WTC11 (cell line): ENCODE data around the gene GTF3C2. TPM values are rescaled to one million over a fixed set of nuclear protein-coding genes. Genes with fewer than 3 reads are reported as not detected.

Experiments used
- ATAC-seq: fragments of 200-7000 bp; cut with Tn5 transposase; 2 replicates; pipeline ENCODE4 v1.10.0; 2021; ENCODE audit warnings: mild to moderate bottlenecking, moderate library complexity
- CTCF ChIA-PET: fragments of 300-600 bp; sonication (Branson Sonifier 250); formaldehyde crosslinking; loops from one replicate; lab custom pipeline; 2021; ENCODE audit warnings: antibody characterized with exemption; lab: Charles Lee
- POLR2A ChIA-PET: fragments of 350-600 bp; sonication (Branson Sonifier 250); formaldehyde crosslinking; loops from one replicate; lab custom pipeline; 2021; ENCODE audit warnings: antibody characterized with exemption; lab: Charles Lee
- DNase-seq: peaks from one replicate; pipeline ENCODE4 v3.0.0; 2021; ENCODE audit warnings: low spot score
- H3K27ac Mint-ChIP-seq: 2 replicates; pipeline ENCODE4 v1.8.0; 2021; ENCODE audit warnings: mixed read lengths
- H3K27me3 Mint-ChIP-seq: 2 replicates; pipeline ENCODE4 v1.8.0; 2021; ENCODE audit warnings: low read depth, mild to moderate bottlenecking, moderate library complexity, mixed read lengths
- H3K36me3 Mint-ChIP-seq: 2 replicates; pipeline ENCODE4 v1.8.0; 2021; ENCODE audit warnings: mixed read lengths
- H3K4me1 Mint-ChIP-seq: 2 replicates; pipeline ENCODE4 v1.8.0; 2022; ENCODE audit warnings: mixed read lengths
- H3K4me3 Mint-ChIP-seq: 2 replicates; pipeline ENCODE4 v1.8.0; 2021; ENCODE audit warnings: mild to moderate bottlenecking, moderate library complexity, mixed read lengths
- H3K9me3 Mint-ChIP-seq: 2 replicates; pipeline ENCODE4 v1.8.0; 2021; ENCODE audit warnings: mixed read lengths
- ATF1 ChIP-seq: sonication (generic); formaldehyde crosslinking; IDR thresholded peaks from 2 replicates; pipeline ENCODE4 v1.8.1; 2023; ENCODE audit warnings: mild to moderate bottlenecking, moderate library complexity, missing genetic modification reagents
- CBFB ChIP-seq: sonication (generic); formaldehyde crosslinking; IDR thresholded peaks from 2 replicates; pipeline ENCODE4 v1.8.1; 2022; ENCODE audit warnings: mild to moderate bottlenecking, low read depth, missing genetic modification reagents
- CREB1 ChIP-seq: sonication (generic); formaldehyde crosslinking; IDR thresholded peaks from 2 replicates; pipeline ENCODE4 v1.8.0; 2023; ENCODE audit warnings: mild to moderate bottlenecking, missing genetic modification reagents
- CREM ChIP-seq: sonication (generic); formaldehyde crosslinking; IDR thresholded peaks from 2 replicates; pipeline ENCODE4 v1.8.1; 2022; ENCODE audit warnings: mild to moderate bottlenecking, missing genetic modification reagents, moderate library complexity
- ELF4 ChIP-seq: sonication (generic); formaldehyde crosslinking; IDR thresholded peaks from 2 replicates; pipeline ENCODE4 v1.8.1; 2022; ENCODE audit warnings: low read depth, mild to moderate bottlenecking, moderate library complexity, missing genetic modification reagents
- FOXJ3 ChIP-seq: sonication (generic); formaldehyde crosslinking; IDR thresholded peaks from 2 replicates; pipeline ENCODE4 v1.9.0; 2021; ENCODE audit warnings: missing genetic modification reagents, mild to moderate bottlenecking, borderline replicate concordance
- FOXK1 ChIP-seq: sonication (generic); formaldehyde crosslinking; IDR thresholded peaks from 2 replicates; pipeline ENCODE4 v1.8.0; 2022; ENCODE audit warnings: mild to moderate bottlenecking, moderate library complexity, missing genetic modification reagents
- IRF2 ChIP-seq: sonication (generic); formaldehyde crosslinking; IDR thresholded peaks from 2 replicates; pipeline ENCODE4 v1.8.0; 2022; ENCODE audit warnings: low read depth, missing genetic modification reagents, borderline replicate concordance
- MXD4 ChIP-seq: fragments of 250-450 bp; sonication (Bioruptor Pico); IDR thresholded peaks from 2 replicates; pipeline ENCODE4 v1.8.0; 2021; ENCODE audit warnings: mild to moderate bottlenecking, moderate library complexity, borderline replicate concordance
- NFATC4 ChIP-seq: fragments of 250-450 bp; sonication (Bioruptor Pico); IDR thresholded peaks from 2 replicates; pipeline ENCODE4 v1.9.0; 2021; ENCODE audit warnings: mild to moderate bottlenecking
- NR1H2 ChIP-seq: sonication (generic); formaldehyde crosslinking; IDR thresholded peaks from 2 replicates; pipeline ENCODE4 v1.9.0; 2021; ENCODE audit warnings: mild to moderate bottlenecking, moderate library complexity, missing genetic modification reagents
- NR2C2 ChIP-seq: sonication (generic); formaldehyde crosslinking; IDR thresholded peaks from 2 replicates; pipeline ENCODE4 v1.8.0; 2022; ENCODE audit warnings: mild to moderate bottlenecking, missing genetic modification reagents
- NR3C1 ChIP-seq: sonication (generic); formaldehyde crosslinking; conservative IDR thresholded peaks from 2 replicates; pipeline ENCODE4 v1.8.1; 2023; ENCODE audit warnings: low read depth, mild to moderate bottlenecking, missing genetic modification reagents
- PREB ChIP-seq: sonication (generic); formaldehyde crosslinking; IDR thresholded peaks from 2 replicates; pipeline ENCODE4 v1.8.1; 2022; ENCODE audit warnings: mild to moderate bottlenecking, missing genetic modification reagents, moderate library complexity, borderline replicate concordance
- RELA ChIP-seq: sonication (generic); formaldehyde crosslinking; IDR thresholded peaks from 2 replicates; pipeline ENCODE4 v1.8.1; 2022; ENCODE audit warnings: missing genetic modification reagents, mild to moderate bottlenecking, borderline replicate concordance
- RORB ChIP-seq: fragments of 250-450 bp; sonication (Bioruptor Pico); IDR thresholded peaks from 2 replicates; pipeline ENCODE4 v1.9.0; 2021; ENCODE audit warnings: mild to moderate bottlenecking
- ZNF219 ChIP-seq: sonication (generic); formaldehyde crosslinking; IDR thresholded peaks from 2 replicates; pipeline ENCODE4 v1.8.0; 2023; ENCODE audit warnings: missing genetic modification reagents, mild to moderate bottlenecking, borderline replicate concordance
- ZNF416 ChIP-seq: fragments of 250-450 bp; sonication (Bioruptor Pico); IDR thresholded peaks from 2 replicates; pipeline ENCODE4 v1.9.0; 2021; ENCODE audit warnings: mild to moderate bottlenecking, inconsistent platforms
- total RNA-seq: library from RNA; stranded (reverse); gene quantifications from 3 replicates; pipeline ENCODE4 v1.2.3, GENCODE V29; 2021
- TF ChIP-seq, protein P1 (sequence below): sonication (generic); formaldehyde crosslinking; IDR thresholded peaks from 2 replicates; pipeline ENCODE4 v1.8.1; 2023; ENCODE audit warnings: mild to moderate bottlenecking, missing genetic modification reagents, borderline replicate concordance
- TF ChIP-seq, protein P2 (sequence below): sonication (generic); formaldehyde crosslinking; IDR thresholded peaks from 2 replicates; pipeline ENCODE4 v1.8.0; 2023; ENCODE audit warnings: mild to moderate bottlenecking, missing genetic modification reagents
- TF ChIP-seq, protein P3 (sequence below): sonication (generic); formaldehyde crosslinking; IDR thresholded peaks from 2 replicates; pipeline ENCODE4 v1.8.0; 2023; ENCODE audit warnings: missing genetic modification reagents
- TF ChIP-seq, protein P4 (sequence below): fragments of 250-450 bp; sonication (Bioruptor Pico); IDR thresholded peaks from 2 replicates; pipeline ENCODE4 v1.8.0; 2021; ENCODE audit warnings: mild to moderate bottlenecking
- TF ChIP-seq, protein P5 (sequence below): sonication (generic); formaldehyde crosslinking; IDR thresholded peaks from 2 replicates; pipeline ENCODE4 v1.8.1; 2022; ENCODE audit warnings: mild to moderate bottlenecking, moderate library complexity, missing genetic modification reagents

Gene GTF3C2
- total RNA-seq, 1 experiment from 2014 or later: 123 TPM

DNA sequence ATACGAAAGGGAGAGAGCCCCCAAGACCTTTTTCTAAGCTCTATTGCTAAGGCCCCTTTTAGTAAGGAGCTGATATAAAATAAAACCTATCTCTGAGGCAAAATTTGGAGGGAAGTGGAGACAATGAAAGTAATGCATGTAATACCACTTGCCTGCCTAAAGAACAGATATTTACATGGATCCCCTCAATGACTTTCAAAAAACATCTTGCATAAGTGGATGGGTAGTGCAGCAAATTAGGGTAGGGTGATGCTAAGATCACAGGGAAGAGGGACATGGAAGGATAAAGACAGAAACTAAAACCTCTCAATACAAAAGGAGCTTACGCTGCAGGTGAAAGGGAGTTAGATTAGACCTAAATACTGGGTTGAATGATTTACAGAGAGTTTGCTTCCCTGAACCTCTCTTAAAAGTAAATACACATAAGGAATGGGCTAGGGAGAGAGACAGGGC is 22.8 kb upstream of the GTF3C2 start (continued):
- TF ChIP-seq, protein P1, sequence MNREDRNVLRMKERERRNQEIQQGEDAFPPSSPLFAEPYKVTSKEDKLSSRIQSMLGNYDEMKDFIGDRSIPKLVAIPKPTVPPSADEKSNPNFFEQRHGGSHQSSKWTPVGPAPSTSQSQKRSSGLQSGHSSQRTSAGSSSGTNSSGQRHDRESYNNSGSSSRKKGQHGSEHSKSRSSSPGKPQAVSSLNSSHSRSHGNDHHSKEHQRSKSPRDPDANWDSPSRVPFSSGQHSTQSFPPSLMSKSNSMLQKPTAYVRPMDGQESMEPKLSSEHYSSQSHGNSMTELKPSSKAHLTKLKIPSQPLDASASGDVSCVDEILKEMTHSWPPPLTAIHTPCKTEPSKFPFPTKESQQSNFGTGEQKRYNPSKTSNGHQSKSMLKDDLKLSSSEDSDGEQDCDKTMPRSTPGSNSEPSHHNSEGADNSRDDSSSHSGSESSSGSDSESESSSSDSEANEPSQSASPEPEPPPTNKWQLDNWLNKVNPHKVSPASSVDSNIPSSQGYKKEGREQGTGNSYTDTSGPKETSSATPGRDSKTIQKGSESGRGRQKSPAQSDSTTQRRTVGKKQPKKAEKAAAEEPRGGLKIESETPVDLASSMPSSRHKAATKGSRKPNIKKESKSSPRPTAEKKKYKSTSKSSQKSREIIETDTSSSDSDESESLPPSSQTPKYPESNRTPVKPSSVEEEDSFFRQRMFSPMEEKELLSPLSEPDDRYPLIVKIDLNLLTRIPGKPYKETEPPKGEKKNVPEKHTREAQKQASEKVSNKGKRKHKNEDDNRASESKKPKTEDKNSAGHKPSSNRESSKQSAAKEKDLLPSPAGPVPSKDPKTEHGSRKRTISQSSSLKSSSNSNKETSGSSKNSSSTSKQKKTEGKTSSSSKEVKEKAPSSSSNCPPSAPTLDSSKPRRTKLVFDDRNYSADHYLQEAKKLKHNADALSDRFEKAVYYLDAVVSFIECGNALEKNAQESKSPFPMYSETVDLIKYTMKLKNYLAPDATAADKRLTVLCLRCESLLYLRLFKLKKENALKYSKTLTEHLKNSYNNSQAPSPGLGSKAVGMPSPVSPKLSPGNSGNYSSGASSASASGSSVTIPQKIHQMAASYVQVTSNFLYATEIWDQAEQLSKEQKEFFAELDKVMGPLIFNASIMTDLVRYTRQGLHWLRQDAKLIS: no peak
- TF ChIP-seq, protein P2, sequence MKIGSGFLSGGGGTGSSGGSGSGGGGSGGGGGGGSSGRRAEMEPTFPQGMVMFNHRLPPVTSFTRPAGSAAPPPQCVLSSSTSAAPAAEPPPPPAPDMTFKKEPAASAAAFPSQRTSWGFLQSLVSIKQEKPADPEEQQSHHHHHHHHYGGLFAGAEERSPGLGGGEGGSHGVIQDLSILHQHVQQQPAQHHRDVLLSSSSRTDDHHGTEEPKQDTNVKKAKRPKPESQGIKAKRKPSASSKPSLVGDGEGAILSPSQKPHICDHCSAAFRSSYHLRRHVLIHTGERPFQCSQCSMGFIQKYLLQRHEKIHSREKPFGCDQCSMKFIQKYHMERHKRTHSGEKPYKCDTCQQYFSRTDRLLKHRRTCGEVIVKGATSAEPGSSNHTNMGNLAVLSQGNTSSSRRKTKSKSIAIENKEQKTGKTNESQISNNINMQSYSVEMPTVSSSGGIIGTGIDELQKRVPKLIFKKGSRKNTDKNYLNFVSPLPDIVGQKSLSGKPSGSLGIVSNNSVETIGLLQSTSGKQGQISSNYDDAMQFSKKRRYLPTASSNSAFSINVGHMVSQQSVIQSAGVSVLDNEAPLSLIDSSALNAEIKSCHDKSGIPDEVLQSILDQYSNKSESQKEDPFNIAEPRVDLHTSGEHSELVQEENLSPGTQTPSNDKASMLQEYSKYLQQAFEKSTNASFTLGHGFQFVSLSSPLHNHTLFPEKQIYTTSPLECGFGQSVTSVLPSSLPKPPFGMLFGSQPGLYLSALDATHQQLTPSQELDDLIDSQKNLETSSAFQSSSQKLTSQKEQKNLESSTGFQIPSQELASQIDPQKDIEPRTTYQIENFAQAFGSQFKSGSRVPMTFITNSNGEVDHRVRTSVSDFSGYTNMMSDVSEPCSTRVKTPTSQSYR (CRISPR knock-in tag): no peak
- TF ChIP-seq NR2C2 (CRISPR knock-in tag) (no peak), ZNF219 (CRISPR knock-in tag) (no peak), NR3C1 (CRISPR knock-in tag) (no peak), CREB1 (no peak)
- TF ChIP-seq, protein P3, sequence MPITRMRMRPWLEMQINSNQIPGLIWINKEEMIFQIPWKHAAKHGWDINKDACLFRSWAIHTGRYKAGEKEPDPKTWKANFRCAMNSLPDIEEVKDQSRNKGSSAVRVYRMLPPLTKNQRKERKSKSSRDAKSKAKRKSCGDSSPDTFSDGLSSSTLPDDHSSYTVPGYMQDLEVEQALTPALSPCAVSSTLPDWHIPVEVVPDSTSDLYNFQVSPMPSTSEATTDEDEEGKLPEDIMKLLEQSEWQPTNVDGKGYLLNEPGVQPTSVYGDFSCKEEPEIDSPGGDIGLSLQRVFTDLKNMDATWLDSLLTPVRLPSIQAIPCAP (CRISPR knock-in tag): no peak
- TF ChIP-seq, protein P4, sequence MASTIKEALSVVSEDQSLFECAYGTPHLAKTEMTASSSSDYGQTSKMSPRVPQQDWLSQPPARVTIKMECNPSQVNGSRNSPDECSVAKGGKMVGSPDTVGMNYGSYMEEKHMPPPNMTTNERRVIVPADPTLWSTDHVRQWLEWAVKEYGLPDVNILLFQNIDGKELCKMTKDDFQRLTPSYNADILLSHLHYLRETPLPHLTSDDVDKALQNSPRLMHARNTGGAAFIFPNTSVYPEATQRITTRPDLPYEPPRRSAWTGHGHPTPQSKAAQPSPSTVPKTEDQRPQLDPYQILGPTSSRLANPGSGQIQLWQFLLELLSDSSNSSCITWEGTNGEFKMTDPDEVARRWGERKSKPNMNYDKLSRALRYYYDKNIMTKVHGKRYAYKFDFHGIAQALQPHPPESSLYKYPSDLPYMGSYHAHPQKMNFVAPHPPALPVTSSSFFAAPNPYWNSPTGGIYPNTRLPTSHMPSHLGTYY (CRISPR knock-in tag): no peak
- TF ChIP-seq, all 79 proteins: peak for 0

DNA sequence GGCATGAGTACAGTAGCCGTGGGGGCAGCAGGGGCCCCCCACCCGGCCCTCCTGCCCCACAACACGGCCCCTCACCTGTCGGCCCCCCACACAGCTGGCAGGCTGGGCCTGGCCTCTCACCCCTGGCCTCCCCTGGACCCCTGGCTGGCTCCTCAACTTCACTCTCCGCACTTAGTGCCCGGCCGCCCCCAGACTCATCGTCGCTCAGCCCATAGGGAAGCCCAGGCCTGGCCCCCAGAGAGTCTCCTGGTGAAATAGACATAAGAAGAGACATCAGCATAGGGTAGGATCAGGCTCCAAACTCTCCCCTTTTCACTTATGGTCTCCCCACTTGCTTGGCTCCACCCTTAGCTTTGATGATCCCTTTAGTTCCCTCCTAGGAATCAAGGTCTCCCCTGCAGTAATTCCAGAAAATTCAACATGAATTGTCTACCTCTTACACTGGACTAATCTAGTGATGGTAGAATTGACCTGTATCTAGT is 22.3 kb upstream of the GTF3C2 start:
- H3K36me3 Mint-ChIP-seq: peaks cover 61% of the 10 kb centered on the region
- ATAC-seq (no peak), DNase-seq (no peak)
- H3K27me3 Mint-ChIP-seq: no peaks in the 10 kb centered on the region; the same call in 1 of the 2 replicates
- peak overlapping the region; percentile 96 for H3K27ac Mint-ChIP-seq
- TF ChIP-seq RELA (CRISPR knock-in tag) (no peak), RORB (CRISPR knock-in tag) (no peak), ELF4 (CRISPR knock-in tag) (no peak), PREB (CRISPR knock-in tag) (no peak), CBFB (CRISPR knock-in tag) (no peak), ZNF416 (CRISPR knock-in tag) (no peak), CREM (CRISPR knock-in tag) (no peak), ATF1 (CRISPR knock-in tag) (no peak), IRF2 (no peak), FOXJ3 (CRISPR knock-in tag) (no peak), NFATC4 (CRISPR knock-in tag) (no peak), FOXK1 (CRISPR knock-in tag) (no peak), NR1H2 (CRISPR knock-in tag) (no peak), MXD4 (no peak)
- TF ChIP-seq, protein P3 (CRISPR knock-in tag): no peak
- TF ChIP-seq, protein P5, sequence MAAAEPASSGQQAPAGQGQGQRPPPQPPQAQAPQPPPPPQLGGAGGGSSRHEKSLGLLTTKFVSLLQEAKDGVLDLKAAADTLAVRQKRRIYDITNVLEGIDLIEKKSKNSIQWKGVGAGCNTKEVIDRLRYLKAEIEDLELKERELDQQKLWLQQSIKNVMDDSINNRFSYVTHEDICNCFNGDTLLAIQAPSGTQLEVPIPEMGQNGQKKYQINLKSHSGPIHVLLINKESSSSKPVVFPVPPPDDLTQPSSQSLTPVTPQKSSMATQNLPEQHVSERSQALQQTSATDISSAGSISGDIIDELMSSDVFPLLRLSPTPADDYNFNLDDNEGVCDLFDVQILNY (CRISPR knock-in tag): no peak
- H3K9me3 Mint-ChIP-seq: no peaks in the 10 kb centered on the region
- ChIA-PET CTCF (interaction anchor here (1.0 to 1.7 kb wide), 2 partner anchors 30 to 99 kb away, joined by 3 to 4 read pairs; partner anchors contain the start of gene PPM1G), POLR2A (no interaction called here)
- H3K4me3 Mint-ChIP-seq: peak overlapping the region; percentile 94
- peaks cover 20% of the 10 kb centered on the region for H3K4me1 Mint-ChIP-seq
